Activated CD4-positive, alpha-beta T cell treated with anti-CD3 and anti-CD28 coated beads, Interleukin-2, amount 50 U/mL, for 48 hours (primary cell): ENCODE results near the gene SEC31B.

Experiments used
- DNase-seq, 2 experiments: peaks; one replicate each; pipeline ENCODE4 v3.0.0-alpha.2; 2020

SEC31B gene, protein sequence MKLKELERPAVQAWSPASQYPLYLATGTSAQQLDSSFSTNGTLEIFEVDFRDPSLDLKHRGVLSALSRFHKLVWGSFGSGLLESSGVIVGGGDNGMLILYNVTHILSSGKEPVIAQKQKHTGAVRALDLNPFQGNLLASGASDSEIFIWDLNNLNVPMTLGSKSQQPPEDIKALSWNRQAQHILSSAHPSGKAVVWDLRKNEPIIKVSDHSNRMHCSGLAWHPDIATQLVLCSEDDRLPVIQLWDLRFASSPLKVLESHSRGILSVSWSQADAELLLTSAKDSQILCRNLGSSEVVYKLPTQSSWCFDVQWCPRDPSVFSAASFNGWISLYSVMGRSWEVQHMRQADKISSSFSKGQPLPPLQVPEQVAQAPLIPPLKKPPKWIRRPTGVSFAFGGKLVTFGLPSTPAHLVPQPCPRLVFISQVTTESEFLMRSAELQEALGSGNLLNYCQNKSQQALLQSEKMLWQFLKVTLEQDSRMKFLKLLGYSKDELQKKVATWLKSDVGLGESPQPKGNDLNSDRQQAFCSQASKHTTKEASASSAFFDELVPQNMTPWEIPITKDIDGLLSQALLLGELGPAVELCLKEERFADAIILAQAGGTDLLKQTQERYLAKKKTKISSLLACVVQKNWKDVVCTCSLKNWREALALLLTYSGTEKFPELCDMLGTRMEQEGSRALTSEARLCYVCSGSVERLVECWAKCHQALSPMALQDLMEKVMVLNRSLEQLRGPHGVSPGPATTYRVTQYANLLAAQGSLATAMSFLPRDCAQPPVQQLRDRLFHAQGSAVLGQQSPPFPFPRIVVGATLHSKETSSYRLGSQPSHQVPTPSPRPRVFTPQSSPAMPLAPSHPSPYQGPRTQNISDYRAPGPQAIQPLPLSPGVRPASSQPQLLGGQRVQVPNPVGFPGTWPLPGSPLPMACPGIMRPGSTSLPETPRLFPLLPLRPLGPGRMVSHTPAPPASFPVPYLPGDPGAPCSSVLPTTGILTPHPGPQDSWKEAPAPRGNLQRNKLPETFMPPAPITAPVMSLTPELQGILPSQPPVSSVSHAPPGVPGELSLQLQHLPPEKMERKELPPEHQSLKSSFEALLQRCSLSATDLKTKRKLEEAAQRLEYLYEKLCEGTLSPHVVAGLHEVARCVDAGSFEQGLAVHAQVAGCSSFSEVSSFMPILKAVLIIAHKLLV

DNA sequence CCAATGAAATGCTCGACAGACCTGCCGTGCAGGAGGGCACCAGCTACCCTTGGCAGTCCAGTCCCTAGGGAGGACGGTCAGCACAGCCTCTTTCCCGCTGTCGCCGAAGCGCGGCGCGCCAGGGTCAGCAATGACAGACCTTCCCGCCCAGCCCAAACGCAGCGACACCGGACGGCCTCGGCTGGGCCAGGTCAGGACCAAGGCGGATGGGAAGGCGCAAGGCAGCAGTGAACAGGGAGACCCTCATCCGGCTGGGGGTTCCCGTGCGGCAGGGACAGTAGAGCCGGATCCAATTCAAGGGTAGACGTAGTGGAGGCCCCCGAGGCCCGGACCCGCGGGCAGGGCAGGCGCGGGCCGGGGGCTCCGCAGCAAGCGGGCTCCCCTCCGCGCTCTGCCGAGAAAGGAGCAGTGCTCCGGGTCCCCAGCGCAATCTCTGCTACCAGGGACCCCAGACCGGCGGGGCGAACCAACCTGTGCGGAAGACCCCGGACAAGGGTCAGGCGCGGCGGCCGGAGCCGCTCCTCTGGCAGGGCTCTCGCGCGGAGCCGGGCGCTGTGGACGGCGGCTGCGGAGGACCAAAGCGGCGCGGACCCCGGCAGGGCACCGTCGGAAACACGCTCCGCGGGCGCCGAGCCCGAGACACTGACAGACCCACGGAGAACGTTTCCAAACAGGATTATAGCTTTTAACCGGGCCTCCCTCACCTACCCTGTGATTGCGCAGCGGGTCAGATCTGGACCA lies at the start of gene SEC31B:
TSS of gene SEC31B (minus strand) at position 551 of the 741 bp plus-strand sequence. CDS start 2,909 bp downstream, outside the sequence.
- DNase-seq: no peak

DNA sequence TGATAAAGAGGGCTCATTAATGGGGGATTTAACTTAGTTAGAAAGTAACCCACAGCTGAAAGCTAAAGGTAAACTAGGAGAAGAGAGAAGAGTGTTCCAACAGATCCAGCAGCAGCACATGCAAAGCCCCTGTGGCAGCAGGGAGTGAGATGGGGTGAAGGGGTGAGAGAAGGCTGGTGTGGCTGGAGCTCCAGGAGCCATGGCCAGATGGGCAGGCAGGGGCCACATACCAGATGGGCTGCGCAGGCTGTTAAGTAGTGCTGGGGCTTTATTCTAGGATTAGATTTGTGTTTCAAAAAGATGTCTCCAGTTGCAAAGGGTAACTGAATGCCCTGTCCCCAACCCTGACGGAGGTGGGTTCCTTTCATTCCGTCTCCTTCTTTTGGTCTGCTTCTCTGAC lies 49.3 kb upstream of the SEC31B start:
- DNase-seq: no peak

DNA sequence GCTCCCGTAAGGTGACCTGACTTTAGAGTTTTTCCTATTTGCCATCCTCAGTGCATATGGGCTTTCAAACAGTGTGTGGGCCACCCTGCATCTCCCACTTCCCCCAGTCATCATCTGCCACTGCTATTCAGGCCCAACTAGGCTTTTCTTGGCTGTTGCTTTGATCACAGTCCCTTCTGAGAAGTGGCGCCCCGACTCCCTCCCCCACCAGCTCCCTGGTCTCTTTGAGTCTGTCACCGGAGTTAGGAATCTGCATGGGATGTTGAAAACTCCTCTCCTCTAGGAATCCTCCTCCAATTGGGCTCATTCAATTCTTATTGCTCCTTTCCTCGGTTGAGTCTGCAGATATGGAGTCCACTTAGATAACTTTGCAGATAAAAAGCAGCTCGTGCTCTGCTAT lies 48.2 kb upstream of the SEC31B start:
- no peak for DNase-seq

DNA sequence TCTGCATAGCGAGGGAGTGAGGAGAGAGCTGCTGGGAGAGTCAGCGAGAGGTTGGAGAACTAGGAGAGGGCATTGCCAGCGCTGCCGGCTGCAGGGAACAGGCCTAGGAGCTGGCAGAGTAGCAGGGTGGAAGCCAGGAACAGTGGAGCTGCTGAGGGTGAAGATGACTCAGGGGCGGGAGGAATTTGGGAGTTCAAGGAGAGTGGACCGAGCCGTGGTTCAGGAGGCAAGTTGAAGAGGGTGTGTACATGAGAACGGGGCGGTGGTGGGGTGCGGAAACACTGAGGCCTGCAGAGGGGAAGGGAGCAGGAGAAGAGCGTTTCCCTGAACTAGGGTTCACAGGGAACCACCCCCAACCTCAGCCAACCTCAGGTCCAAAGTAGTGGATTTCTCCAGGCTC lies 47.6 kb upstream of the SEC31B start:
- DNase-seq: no peak

DNA sequence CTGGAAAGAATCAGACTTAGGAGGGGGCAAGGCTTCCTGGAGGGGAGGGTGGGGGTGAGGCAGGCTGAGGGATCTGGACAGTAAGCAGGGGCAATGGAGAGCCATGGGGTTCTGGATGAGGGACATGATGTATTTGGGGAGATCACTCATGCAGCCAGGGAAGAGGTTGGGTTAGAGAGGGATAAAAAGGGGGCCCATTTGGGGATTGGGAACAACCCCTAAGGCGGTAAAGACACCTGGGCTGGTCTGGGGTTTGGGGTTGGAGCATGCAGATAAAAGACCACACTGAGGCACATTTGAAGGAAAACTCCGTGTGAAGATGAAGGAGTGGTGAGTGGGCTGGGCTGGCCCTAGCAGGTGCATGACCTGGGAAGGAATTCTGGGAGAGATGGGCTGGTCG lies 46.9 kb upstream of the SEC31B start:
- no peak for DNase-seq

DNA sequence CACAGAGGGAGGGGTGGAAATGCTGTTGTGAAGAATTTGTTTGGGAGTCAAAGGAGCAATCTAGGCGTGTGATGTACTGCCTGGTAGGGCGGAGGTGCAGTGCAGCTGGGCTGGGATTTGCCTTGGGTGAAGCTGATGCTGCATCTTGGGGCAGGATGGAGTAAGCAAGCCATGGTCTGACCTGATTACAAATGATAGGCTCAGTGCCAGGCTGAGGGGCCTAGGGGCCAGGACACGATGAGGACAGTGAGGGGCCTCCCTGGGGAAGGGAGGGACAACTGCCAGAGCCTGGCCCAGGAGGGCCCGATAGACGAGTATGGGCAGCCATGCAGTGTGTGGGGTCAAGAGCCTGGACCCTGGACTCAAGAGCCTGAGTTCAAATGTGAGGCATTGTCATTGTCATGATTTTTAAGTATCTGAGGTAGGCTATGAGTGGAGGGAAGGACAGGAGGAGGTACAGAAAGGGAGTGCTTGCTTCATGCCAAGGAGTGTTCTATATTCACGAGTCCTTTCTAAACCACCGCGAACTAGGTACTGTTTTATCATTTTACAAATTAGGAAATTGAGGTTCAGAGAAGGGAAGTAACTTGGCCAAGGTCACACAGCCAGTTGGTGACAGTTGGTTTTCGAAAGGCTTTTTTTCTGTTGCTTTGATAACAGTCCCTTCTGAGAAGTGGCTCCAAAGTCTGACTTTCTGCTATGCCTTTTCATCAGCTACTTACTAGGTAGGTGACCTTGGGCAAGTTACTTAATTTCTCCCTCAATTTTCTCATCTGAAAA lies 45.7 kb upstream of the SEC31B start:
- no peak for DNase-seq

DNA sequence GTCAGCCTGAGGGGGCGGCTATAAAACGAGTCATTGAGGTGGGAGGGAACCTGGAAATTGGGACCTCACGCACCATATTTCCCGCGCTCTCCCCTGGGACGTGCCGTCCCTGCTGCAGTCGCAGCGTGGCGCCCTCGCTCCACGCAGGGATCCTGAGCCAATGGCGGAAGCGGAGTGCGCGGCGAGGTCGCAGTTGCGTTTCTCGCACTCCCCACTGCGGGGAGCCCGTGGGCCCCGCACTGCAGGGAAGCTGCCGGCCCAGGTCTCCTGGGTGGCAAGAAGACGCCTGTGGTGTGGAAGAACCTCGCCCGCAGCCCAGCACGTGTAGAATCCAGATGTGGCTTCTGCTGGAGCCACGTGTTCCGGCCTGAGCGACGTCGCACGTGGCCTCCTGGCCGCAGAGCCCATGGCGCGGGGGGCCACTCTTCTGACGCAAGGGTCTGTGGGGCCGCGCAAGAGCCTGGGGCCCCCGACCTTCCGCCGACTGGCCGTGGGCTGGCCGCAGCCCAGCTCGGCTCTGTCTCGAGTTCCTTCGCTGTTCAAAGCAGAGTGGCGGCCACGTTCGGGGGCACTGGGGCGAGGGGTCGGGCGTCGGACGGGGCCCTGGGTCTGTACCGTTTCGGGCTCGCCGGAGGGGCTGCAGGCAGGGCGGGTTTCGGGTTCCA lies 42.5 kb upstream of the SEC31B start:
- DNase-seq: peak; percentile 79

DNA sequence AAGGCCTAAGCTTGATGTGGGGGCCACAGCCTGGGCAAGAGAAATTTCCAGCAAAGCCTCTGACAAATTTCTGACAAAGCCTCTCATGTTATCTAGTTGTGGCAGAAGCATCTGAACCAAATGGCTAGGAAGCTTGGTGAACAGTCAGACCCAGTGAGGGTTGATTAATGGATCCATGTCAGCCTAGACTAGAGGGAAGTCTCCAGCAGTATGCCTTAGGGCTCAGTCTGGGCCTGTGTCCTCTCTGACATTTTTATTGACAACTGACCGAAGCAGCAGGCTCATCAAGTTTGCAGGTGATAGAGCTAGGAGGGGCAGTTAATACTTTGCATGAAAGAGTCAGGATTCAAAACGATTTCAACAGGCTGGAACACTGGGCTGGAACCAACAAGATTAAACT lies 41.3 kb upstream of the SEC31B start:
- no peak for DNase-seq

DNA sequence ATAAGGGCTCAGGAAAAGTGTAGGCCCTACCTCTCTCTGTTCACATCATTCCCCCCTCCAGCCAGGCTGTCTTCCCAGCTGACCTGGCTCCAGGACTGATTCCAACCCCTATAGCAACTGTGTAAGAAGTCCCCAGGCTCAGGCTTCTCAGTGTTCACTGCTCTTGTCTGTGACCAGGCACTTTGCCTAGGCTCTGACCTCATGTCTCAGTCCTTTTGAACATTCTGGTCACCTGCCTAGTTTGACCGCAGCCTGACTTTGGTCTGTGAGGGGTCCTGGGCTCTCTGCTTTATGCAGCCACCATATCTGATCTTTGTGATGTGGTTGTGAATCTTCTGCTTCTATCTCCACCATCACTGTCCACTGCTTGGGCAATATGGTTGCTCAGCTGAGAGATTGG lies 40.6 kb upstream of the SEC31B start:
- no peak for DNase-seq

DNA sequence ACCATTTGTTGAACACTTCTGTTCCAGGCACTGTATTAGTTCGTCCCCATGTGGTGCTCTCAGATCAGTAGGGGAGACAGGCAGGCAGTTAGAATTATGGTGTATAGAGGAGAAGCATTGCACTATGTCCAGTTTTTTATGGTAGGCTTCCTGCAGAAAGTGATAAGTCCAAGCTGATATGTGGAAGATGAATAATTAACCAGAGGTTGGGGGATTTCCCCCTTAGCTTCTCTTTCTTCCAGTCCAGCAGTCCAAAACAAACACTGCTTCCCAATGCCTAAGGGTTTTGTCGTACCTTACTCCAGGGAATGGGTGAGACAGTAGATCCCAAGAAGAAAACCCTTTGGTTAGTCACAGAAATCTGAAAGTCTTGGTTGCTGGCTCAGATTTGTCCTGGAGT lies 35.2 kb upstream of the SEC31B start:
- DNase-seq: no peak

DNA sequence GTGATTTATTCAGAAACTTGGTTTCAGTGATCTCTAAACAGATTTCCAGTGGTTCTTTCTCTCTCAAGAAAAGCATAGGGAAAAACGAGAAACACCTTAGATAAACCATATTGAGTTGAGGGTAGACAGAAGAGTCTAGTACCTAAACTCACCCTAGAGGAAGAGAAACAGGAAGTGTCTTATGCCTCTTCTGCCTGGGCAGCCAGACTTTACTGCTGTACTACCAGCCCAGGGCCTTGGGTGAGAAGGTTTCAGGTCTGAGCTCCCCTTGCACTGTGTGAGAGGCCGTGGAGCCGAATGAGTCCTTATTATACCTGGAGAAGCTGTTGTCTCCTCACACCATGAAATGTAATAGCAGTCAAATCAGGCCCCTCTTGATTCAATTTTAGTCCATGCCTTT lies 34.3 kb upstream of the SEC31B start:
- DNase-seq: no peak

DNA sequence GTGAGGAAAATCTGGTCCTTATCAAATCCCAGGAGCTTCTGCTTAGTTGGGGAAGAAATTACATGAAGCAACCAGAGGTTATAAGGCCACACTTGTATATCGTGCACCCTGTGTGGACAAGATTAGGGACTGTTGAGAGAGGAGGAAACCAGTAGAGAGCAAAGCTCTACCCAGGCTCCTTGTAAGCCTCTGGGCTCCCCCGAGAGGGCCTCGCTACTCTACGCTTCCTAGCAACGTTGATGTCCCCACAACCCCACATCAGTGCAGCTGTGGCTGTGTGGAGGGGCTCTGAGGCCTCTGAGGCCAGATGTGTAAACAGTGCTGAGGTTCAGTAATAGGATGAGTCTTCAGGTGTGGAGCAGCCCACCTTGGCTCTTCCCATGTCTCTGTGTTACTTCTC lies 32.1 kb upstream of the SEC31B start:
- DNase-seq: no peak

DNA sequence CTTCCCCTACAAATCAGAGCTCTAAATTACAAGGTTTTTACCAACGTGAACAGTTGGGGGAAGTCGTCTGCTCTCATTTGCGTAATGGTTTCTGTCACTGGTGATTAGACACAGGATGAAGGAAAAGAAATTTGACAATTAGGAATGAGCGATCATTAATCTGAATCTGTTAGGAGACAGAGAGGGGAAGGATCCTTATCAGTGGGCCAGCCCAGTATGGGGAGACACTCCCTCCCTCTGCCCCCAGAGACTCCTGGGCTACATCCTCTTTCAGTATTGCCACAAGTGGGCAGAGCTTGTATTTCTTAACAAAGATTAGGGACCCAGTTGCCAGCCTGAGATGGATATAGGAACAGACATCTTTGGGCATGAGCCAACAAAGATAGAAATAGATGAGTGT lies 31.5 kb upstream of the SEC31B start:
- DNase-seq: no peak

DNA sequence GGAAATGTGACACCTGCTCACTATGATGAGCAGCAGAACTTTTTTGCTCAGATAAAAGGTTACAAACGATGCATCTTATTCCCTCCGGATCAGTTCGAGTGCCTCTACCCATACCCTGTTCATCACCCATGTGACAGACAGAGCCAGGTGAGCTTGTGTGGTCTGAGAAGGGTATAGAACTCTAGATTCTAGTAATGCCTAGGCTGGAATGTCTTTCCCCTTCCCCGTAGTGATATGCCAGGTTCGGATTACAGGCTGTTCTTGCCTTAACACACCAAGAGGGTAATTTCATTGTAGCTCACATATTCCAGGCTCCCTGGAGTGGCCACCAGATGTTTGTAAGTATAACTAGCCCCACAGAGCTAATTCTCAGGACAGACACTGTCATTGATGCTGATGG lies 25.3 kb upstream of the SEC31B start:
- DNase-seq: no peak

DNA sequence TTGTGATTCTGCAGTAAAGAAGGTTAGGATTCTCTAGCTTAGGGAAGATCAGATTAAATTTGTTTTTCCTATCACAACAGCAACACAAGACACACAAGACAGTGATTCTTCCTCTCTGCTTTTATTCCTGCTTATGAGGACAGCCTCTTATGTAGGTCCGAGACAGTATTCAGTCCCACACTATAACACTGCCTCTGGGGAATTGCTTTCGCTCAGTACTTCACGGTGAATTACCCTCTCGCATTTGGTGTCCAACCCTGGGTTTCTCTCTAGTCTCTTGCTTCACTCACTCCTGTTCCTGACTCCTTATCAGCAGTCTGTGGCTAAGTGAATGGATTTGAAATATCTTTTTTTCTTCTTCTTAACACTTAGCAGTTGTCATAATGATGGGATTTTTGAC lies 17.8 kb upstream of the SEC31B start:
- DNase-seq: no peak

DNA sequence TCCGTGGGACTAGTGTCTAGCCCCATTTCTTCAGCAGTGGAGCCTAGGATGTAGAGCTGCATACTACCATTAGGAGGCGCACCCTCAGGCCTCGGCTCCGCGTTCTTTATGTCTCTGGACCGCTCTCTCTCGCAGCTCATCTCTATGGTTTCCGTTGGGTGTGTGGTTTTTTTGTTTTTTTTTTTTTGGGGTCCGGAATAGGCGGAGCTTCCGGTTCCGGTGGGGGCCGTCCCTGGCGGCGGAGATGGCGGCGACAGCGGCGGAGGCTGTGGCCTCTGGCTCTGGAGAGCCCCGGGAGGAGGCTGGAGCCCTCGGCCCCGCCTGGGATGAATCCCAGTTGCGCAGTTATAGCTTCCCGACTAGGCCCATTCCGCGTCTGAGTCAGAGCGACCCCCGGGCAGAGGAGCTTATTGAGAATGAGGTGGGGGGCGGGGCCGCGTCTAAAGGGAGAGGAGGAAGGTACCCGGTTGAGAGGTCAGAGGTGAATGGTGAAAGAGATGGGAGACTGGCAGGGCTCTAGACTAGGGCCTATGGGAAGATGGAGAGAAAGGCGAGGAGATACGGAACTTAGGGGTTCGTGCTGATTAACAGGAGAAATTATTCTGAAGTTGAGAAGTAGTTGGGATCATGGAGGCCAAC lies 16.2 kb upstream of the SEC31B start, which contains the start of gene HIF1AN:
TSS of gene HIF1AN (plus strand) at position 229 of the 639 bp plus-strand sequence. CDS start at position 245, 16 bp downstream.
- peak; percentile 84 to 88 for DNase-seq

DNA sequence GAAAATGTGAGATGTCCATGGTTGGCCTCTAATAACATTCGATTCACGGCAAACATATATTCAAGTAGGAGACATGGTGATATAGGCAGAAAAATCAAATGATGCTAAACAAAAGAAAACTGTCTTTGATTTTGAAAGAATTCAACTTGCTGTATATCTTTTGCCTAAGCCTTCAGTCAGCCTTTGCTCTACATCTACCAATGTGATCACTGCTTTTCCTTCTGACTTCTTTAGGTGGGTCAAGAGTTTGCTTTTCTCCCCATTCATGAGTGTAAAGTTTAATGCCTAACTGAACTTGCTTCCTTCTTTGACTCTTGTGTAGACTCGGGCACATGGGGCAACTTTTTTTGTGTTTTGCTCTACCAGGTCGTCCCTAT lies 15.7 kb upstream of the SEC31B start:
- DNase-seq: no peak

DNA sequence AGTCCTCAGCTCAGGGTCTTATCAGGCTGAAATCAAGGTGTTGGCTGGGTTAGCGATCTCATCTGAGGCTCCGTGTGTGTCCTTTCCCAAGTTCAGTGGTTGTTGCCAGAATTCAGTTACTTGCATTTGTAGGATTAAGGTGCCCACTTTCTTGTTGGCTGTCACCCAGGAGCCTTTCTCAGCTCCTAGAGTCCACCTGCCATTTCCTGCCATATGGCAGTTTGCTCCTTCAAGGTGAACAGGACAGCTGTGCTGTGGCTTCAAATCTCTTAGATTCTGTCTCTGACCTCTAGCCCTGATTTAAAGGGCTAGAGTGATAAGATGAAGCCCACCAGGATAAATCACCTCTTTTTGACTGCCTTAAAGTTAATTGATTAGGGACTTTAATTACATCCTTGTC lies 15.1 kb upstream of the SEC31B start:
- no peak for DNase-seq

DNA sequence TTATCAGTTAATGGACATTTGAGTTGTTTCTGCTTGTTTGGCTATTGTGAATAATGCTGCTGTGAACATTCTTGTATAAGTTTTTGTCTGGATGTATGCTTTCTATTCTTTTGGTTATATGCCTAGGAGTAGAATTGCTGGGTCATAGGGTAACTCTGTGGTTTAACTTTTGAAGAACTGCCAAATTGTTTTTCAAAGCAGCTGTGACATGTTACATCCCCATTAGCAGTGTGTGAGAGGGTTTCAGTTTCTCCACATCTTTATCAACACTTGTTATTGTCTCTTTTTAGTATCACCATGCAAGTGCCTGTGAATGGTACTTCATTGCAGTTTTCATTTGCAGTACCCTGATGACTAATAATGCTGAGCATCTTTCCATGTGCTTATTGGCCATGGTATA lies 12.1 kb upstream of the SEC31B start:
- no peak for DNase-seq

DNA sequence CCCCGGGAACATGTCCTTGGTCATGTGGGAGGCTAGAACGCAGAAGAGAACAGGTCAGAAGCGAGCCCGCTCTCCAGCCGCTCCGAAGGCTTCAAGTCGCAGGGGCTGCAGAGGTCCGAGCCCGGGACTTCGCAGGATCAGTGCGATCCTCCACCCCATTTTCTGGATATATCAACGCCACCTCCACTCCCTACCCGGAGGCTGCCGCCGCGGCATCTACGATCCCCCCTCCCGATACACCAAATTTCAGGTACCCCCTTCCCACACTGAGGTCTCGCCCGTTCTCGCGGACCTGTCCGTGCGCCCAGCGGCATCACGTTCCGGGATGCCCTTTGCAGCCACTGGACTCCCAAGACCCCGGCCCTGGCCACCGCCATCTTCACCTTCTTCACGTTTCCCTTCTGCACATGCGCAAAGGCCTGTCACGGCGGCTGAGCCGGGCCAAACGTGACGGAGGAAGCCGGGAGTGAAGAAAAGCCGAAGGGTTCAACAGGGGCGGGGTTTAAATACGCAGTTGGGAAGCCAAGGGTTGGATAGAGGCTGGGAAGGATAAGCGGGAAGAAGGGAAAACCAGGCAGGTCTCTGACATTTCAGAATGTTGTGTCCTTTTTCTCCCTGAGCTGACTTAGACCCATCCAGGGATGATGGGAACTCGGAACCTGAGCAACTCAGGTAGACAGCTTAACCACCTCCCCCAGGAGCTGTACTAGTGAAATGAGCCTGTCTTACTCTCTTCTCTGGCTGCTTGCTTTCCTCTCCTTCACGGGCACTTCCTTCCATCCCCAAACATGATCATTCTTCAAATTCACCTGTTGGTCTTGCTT lies 10.0 kb upstream of the SEC31B start, which contains the start of gene NDUFB8:
TSS of gene NDUFB8 (minus strand) at position 397 of the 824 bp plus-strand sequence. CDS start at position 377, 20 bp downstream.
- peak; percentile 88 to 92 for DNase-seq
